Hypothalamus (tissue), 51 donors: ENCODE measurements around the gene L3MBTL4.

Experiments
- DNase-seq, 51 donors: peaks; one replicate each; lab custom pipeline; 2025; lab: John Stamatoyannopoulos, UW

L3MBTL4 gene

DNA sequence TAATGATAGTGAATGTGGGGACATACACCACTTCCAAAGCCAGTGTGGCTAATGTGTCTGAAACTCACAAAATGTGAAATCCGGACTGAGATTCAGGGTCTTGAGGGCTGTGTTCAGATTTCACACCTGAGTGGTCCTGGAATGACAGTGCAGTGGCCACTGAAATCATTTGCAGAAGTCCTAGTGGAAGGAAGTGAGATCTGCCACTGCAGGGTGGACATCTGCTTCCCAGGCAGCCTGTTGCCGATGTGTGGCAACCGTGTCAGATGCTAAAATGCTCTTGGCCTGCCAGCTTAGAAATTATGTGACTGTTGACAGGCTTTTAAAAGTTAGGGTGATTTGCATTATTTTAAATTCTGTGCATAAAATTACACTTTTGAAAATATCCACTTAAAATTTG lies 441.6 kb downstream of the L3MBTL4 start:
- DNase-seq: no peak

DNA sequence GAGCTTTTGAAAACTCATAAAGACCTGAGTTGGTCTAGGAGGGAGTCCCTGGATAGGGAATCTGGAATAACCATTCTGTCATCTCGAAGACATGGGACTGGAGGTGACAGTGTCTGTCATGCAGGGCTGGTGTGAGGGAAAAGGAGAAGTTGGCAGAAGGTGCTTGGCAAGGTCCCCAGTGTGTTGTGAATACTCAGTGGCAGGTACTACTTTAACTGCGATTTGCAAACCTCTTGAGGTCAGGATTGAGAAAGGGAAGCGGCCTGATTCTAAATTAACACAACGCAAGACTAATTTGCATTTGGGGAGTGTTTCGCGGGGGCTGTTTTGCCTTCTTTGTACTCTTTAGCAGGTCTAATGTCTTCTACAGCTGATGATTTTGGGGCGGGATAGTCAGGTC lies 442.4 kb downstream of the L3MBTL4 start:
- no peak for DNase-seq

GRCh38 chr18:5969989-5970403 lies 444.7 kb downstream of the L3MBTL4 start:
- DNase-seq: peak in 13 of 51 donors; percentile 12 to 70 (median 26)

GRCh38 chr18:5969355-5969988 lies 445.2 kb downstream of the L3MBTL4 start:
- no peak for DNase-seq

GRCh38 chr18:5967666-5968065 lies 447.0 kb downstream of the L3MBTL4 start:
- no peak for DNase-seq

DNA sequence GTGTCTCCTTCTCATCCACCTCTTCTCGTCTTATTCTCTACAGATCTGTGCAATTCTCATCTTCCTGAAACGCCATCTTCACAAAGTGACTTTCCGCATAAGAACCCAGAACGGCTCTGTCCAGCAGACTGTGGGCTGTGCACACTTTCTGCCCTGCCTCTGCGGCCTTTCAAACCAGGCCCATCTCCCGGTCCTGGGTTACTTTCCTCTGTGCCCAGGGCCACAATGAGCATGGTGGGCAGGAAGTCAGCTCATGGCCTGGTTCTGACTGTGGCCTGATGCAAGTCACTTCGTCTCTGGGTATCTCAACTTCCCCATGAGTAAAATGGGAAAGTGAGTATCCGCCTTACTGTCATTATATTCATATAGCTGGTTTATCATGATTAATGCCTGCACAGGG lies 447.7 kb downstream of the L3MBTL4 start:
- DNase-seq: no peak

- no peak for DNase-seq
These were observed 448.2 kb downstream of the L3MBTL4 start for GRCh38 chr18:5966514-5966913.

- no peak for DNase-seq
These were observed 449.7 kb downstream of the L3MBTL4 start for GRCh38 chr18:5964996-5965395.

GRCh38 chr18:5964596-5964995 lies 450.1 kb downstream of the L3MBTL4 start:
- DNase-seq: no peak

GRCh38 chr18:5964108-5964507 lies 450.6 kb downstream of the L3MBTL4 start:
- DNase-seq: no peak

- DNase-seq: no peak
These were observed 451.4 kb downstream of the L3MBTL4 start for GRCh38 chr18:5963267-5963666.

DNA sequence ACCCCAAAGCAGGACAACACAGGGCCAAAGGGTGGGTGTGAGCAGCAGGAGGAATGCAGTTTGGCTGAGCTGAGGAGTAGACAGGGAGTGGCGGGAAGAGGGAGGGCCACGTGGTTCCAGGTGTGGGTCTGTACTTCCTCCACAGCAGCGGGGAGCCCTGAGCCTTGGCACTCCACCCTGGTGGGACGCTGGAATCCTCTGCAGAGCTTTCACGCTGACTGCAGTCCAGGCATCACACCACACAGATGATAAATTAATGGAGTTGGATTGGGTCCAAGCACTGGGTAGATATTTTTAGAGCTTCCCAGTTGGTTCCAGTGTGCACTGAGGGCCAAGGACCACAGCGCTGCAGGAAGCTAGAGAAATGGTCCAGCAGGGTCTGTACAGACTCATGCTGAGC lies 452.3 kb downstream of the L3MBTL4 start:
- no peak for DNase-seq

- DNase-seq: no peak
These were observed 452.9 kb downstream of the L3MBTL4 start for GRCh38 chr18:5961828-5962150.

DNA sequence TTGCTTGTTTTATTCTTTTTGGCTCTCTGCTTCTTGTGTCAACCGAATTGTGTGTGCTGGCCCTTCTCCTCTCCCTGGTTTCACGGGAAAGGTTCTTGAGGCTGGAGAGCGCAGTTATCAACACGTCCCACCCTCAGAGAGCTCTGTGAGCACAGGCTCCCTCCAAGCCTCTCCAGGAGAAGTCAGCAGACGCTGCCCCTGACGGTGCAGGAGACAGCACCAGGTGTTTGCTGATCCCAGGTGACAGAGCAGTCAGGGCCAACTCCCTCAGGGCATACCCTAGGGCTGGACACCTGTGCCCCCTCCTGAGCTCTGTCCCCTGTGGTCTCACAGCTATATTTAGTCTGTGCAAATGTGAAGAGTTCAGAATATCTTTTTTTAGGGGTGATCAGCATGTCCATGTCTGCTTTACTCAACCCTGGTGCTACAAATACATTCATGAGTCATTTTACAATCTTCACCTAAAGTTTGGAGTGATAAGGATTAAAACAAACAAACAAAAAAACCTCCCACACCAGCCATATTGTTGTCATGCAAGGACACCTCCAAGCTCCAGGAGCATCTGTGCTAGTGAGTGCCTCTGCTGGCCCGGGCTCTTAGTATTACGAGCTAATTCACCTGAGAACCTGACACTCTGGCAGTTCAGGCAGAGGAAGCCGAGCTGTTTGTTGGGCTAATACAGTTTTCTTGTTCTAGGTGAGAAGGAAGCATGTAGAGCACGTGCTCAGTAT lies 453.4 kb downstream of the L3MBTL4 start:
- DNase-seq: no peak

DNA sequence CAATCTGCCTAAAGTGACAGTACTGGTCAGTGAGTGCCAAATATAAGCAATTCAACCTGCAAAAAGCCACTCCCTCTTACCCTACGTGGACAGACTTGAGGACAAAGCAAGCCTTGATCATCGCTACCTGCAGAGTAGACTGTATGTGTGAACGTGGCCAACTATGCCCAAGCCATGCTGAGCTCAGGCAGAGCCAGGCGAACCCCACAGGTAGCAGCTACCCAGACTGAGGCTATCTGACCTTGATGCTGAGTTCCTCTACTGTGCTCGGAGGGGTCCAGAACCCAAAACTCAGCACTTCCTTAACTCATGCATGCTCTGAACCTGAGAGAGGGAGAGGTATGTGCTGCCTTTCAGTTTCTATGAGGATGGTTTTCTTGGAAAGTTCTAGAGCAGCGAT lies 455.9 kb downstream of the L3MBTL4 start:
- no peak for DNase-seq

- DNase-seq: no peak
These were observed 458.9 kb downstream of the L3MBTL4 start for GRCh38 chr18:5955861-5956260.

GRCh38 chr18:5951515-5952091 lies 463.1 kb downstream of the L3MBTL4 start:
- DNase-seq: no peak

DNA sequence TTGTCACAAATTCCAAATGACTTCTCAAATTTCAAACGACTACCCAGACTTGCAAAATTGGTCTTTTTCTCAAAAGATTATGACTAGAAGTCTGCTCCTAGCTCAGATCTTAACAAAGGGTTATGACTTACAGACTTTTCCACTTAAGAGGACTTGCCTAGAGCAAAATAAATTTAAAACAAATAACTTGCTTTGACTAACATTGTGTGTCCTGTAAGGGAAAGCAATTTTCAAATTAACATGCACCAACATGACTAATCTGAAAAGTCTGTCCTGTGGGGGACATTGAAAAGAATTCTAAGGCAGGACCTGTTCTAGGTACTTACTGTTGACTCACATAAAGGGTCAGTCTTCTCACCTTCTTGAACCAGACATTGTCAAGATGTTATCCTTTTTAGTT lies 465.9 kb downstream of the L3MBTL4 start:
- DNase-seq: no peak

DNA sequence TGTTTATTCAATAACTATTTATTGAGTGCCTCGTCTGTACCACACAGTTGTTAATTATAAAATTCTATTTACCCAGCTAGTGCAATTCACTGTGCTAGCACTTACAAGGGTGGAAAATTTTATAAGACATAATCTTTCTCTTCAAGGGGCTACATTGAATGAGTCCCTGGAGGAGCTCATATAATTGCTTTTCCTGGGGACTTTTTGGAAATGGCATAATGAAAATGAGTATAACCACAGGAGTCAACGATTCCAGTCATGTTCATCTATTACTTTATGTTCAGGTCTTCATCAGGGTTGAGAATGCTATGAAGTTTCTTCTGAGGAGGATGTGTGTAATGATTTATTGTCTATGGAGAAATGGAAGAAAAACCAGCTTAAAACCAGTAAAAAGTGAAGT lies 466.5 kb downstream of the L3MBTL4 start:
- DNase-seq: no peak

- DNase-seq: no peak
These were observed 470.3 kb downstream of the L3MBTL4 start for GRCh38 chr18:5944448-5944847.

DNA sequence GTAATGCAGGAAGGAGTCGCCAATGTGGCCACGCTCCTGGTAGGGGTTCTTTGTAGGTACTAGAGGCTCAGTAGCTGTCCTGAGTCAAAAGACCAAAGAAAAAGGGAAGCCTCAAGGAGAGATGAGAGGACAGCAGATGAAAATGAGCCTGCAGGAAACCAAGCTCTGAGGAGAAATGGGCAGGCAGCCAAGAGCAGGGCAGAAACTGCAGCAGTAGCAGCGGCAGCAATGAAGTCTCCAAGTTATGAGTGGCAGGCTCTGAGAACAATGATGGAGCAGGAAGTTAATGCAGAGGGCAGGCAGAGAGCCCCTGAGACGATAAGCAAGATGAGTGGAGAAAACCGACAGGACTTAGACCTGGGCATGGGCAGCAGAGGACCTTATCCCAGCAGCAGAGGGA lies 471.2 kb downstream of the L3MBTL4 start:
- DNase-seq: peak in 4 of 51 donors; percentile 10 to 19 (median 16)

- DNase-seq: no peak
These were observed 472.1 kb downstream of the L3MBTL4 start for GRCh38 chr18:5942591-5942990.
